H9 (cell line): Measurements from ENCODE around the gene ETV3L. TPM values are rescaled to one million over a fixed set of nuclear protein-coding genes. Genes with fewer than 3 reads are reported as not detected.

Experiments used
- DNase-seq: peaks from one replicate; pipeline ENCODE4 v3.0.0-alpha.2; 2017
- H2AFZ ChIP-seq: one replicate; pipeline ENCODE4 v1.6.1; 2013; ENCODE audit warnings: mild to moderate bottlenecking, low read length, control low read depth, moderate library complexity
- H2AK5ac ChIP-seq: 2 replicates; pipeline ENCODE4 v1.6.1; 2013; ENCODE audit warnings: low read length, control low read depth, mixed read lengths; ENCODE audit not compliant: insufficient read length
- H2BK120ac ChIP-seq: one replicate; pipeline ENCODE4 v1.6.1; 2013; ENCODE audit warnings: low read depth, mild to moderate bottlenecking, low read length, control low read depth, inconsistent platforms; ENCODE audit not compliant: poor library complexity, severe bottlenecking
- H2BK12ac ChIP-seq: 2 replicates; pipeline ENCODE4 v1.6.1; 2013; ENCODE audit warnings: low read length, control low read depth, mixed read lengths, low read depth; ENCODE audit not compliant: insufficient read length
- H2BK15ac ChIP-seq: 2 replicates; pipeline ENCODE4 v1.6.1; 2013; ENCODE audit warnings: low read depth, low read length, control low read depth
- H2BK20ac ChIP-seq: one replicate; pipeline ENCODE4 v1.6.1; 2013; ENCODE audit warnings: low read depth, mild to moderate bottlenecking, low read length, control low read depth, inconsistent platforms; ENCODE audit not compliant: poor library complexity, severe bottlenecking
- H2BK5ac ChIP-seq: 2 replicates; pipeline ENCODE4 v1.6.1; 2013; ENCODE audit warnings: low read length, control low read depth, mixed read lengths; ENCODE audit not compliant: insufficient read length
- H3K14ac ChIP-seq: 2 replicates; pipeline ENCODE4 v1.6.1; 2013; ENCODE audit warnings: low read length, control low read depth; ENCODE audit not compliant: insufficient read depth
- H3K18ac ChIP-seq: 2 replicates; pipeline ENCODE4 v1.6.1; 2013; ENCODE audit warnings: low read depth, mild to moderate bottlenecking, mixed read lengths, low read length, control low read depth; ENCODE audit not compliant: insufficient read length
- H3K23ac ChIP-seq: 2 replicates; pipeline ENCODE4 v1.6.1; 2013; ENCODE audit warnings: low read length, control low read depth, mixed read lengths, low read depth; ENCODE audit not compliant: insufficient read length
- H3K23me2 ChIP-seq: 2 replicates; pipeline ENCODE4 v1.6.1; 2013; ENCODE audit warnings: low read depth, mild to moderate bottlenecking, mixed read lengths, low read length, control low read depth; ENCODE audit not compliant: insufficient read length, poor library complexity, severe bottlenecking
- H3K27ac ChIP-seq: 2 replicates; pipeline ENCODE4 v1.5.1; 2013; ENCODE audit warnings: low read length, control low read depth, mixed read lengths, low read depth; ENCODE audit not compliant: insufficient read length
- H3K27me3 ChIP-seq: 2 replicates; pipeline ENCODE4 v1.6.1; 2013; ENCODE audit warnings: low read length, control low read depth, inconsistent platforms; ENCODE audit not compliant: insufficient read depth
- H3K4ac ChIP-seq: 2 replicates; pipeline ENCODE4 v1.6.1; 2013; ENCODE audit warnings: low read depth, mild to moderate bottlenecking, control low read depth, inconsistent platforms, low read length, moderate library complexity
- H3K4me1 ChIP-seq: 2 replicates; pipeline ENCODE4 v1.6.1; 2013; ENCODE audit warnings: low read length, control low read depth, inconsistent platforms; ENCODE audit not compliant: insufficient read depth
- H3K4me2 ChIP-seq: 2 replicates; pipeline ENCODE4 v1.6.1; 2013; ENCODE audit warnings: low read length, control low read depth, mixed read lengths; ENCODE audit not compliant: insufficient read length, insufficient read depth
- H3K56ac ChIP-seq: 2 replicates; pipeline ENCODE4 v1.6.1; 2013; ENCODE audit warnings: low read depth, mild to moderate bottlenecking, mixed read lengths, low read length, control low read depth; ENCODE audit not compliant: insufficient read length
- H3K79me1 ChIP-seq: 2 replicates; pipeline ENCODE4 v1.6.1; 2013; ENCODE audit warnings: low read depth, mild to moderate bottlenecking, moderate library complexity, low read length, control low read depth, inconsistent platforms; ENCODE audit not compliant: insufficient read depth, poor library complexity, severe bottlenecking
- H3K79me2 ChIP-seq: 2 replicates; pipeline ENCODE4 v1.6.1; 2013; ENCODE audit warnings: low read length, control low read depth, inconsistent platforms; ENCODE audit not compliant: insufficient read depth
- H3K9ac ChIP-seq: 2 replicates; pipeline ENCODE4 v1.6.1; 2013; ENCODE audit warnings: low read length, control low read depth, mixed read lengths; ENCODE audit not compliant: insufficient read length; ENCODE audit errors: extremely low read depth
- H3K9me3 ChIP-seq: one replicate; pipeline ENCODE4 v1.6.1; 2013; ENCODE audit warnings: low read depth, low read length, inconsistent platforms; ENCODE audit not compliant: control insufficient read depth
- H3T11ph ChIP-seq: one replicate; pipeline ENCODE4 v1.6.1; 2013; ENCODE audit warnings: mild to moderate bottlenecking, low read length, control low read depth, inconsistent platforms
- H4K20me1 ChIP-seq: one replicate; pipeline ENCODE4 v1.6.1; 2013; ENCODE audit not compliant: control insufficient read depth, insufficient read length, insufficient read depth
- H4K5ac ChIP-seq: 2 replicates; pipeline ENCODE4 v1.6.1; 2013; ENCODE audit warnings: low read depth, mild to moderate bottlenecking, mixed read lengths, low read length, control low read depth; ENCODE audit not compliant: insufficient read length
- H4K8ac ChIP-seq: replicated peaks from 2 replicates; pipeline ENCODE4 v1.6.1; 2013; ENCODE audit warnings: low read length, control low read depth, mixed read lengths, low read depth; ENCODE audit not compliant: insufficient read length
- H4K91ac ChIP-seq: 2 replicates; pipeline ENCODE4 v1.6.1; 2013; ENCODE audit warnings: low read depth, mild to moderate bottlenecking, moderate library complexity, mixed read lengths, low read length, control low read depth; ENCODE audit not compliant: insufficient read length
- H3K27ac Mint-ChIP-seq, 3 experiments: 2 replicates in 2 of 3; 3 replicates in 1 of 3; pipeline ENCODE4 v1.8.0; 2020 to 2021; ENCODE audit warnings: mixed read lengths in 3 of 3, mild to moderate bottlenecking in 1 of 3, moderate library complexity in 1 of 3
- H3K27me3 Mint-ChIP-seq: 2 replicates; pipeline ENCODE4 v1.8.0; 2021; ENCODE audit warnings: low read depth, mild to moderate bottlenecking, moderate library complexity, mixed read lengths
- H3K36me3 Mint-ChIP-seq, 3 experiments: 2 replicates in 2 of 3; 3 replicates in 1 of 3; pipeline ENCODE4 v1.8.0; 2020 to 2021; ENCODE audit warnings: low read depth in 3 of 3, mixed read lengths in 3 of 3; ENCODE audit not compliant: insufficient read depth in 1 of 3
- H3K4me1 Mint-ChIP-seq, 2 experiments: 2 replicates each; pipeline ENCODE4 v1.8.0; 2020; ENCODE audit warnings: mixed read lengths in 2 of 2
- H3K4me3 Mint-ChIP-seq, 2 experiments: 2 replicates in 1 of 2; 3 replicates in 1 of 2; pipeline ENCODE4 v1.8.0; 2020 to 2021; ENCODE audit warnings: mild to moderate bottlenecking in 2 of 2, mixed read lengths in 2 of 2, moderate library complexity in 1 of 2
- H3K9me3 Mint-ChIP-seq, 2 experiments: 2 replicates in 1 of 2; 3 replicates in 1 of 2; pipeline ENCODE4 v1.8.0; 2020; ENCODE audit warnings: mild to moderate bottlenecking in 2 of 2, mixed read lengths in 2 of 2, moderate library complexity in 1 of 2
- CTCF ChIP-seq: fragments of 200-600 bp; sonication (generic); conservative IDR thresholded peaks from 3 replicates; pipeline ENCODE4 v1.8.0; 2021; ENCODE audit warnings: antibody characterized with exemption, mild to moderate bottlenecking
- WGBS: extraction: QIAGEN DNeasy Blood & Tissue Kit; methylation state at CpG from one replicate; pipeline ENCODE4 v1.1.7; 2013; ENCODE audit warnings: missing lambda C conversion rate, low lambda C conversion rate, mixed read lengths; ENCODE audit not compliant: insufficient read length; ENCODE audit errors: extremely low coverage; 5-methylcytosine and 5-hydroxymethylcytosine counted together
- total RNA-seq: library from RNA; stranded (reverse); gene quantifications from 2 replicates; pipeline ENCODE4 v1.2.1, GENCODE V29; 2021

The ETV3L gene
- total RNA-seq, 1 experiment from 2014 or later: 0.96 TPM

DNA sequence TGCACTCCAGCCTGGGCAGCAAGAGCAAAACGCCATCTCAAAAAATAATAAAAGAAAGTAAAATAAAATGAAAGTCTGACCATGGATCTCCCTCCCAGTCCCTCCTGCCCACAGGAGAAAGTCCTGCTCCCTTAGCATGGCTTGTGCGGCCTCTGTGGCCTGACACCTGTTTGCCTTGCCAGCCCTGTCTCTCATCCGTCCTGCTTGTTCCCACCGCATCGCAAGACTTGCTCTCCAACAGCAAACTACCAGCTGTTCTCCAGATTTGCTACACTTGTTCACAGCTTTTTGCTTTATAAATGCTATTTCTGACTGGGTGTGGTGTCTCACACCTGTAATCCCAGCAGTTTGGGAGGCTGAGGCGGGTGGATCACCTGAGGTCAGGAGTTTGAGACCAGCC lies 2.7 kb downstream of the ETV3L start:
- Histone ChIP-seq H3K23me2 (no peaks in the 10 kb centered on the region), H3K9me3 (no peaks in the 10 kb centered on the region), H3K79me2 (no peaks in the 10 kb centered on the region), H3K27me3 (no peaks in the 10 kb centered on the region), H3T11ph (no peak overlapping the region), H3K9ac (no peak overlapping the region), H3K4me2 (no peak overlapping the region), H2BK12ac (no peak overlapping the region), H2BK15ac (no peak overlapping the region), H4K91ac (no peak overlapping the region), H3K23ac (no peak overlapping the region), H3K14ac (no peak overlapping the region), H3K27ac (no peak overlapping the region), H3K18ac (no peak overlapping the region), H4K20me1 (no peaks in the 10 kb centered on the region), H3K79me1 (no peaks in the 10 kb centered on the region), H2AK5ac (no peak overlapping the region), H2BK120ac (no peak overlapping the region), H3K56ac (no peak overlapping the region), H4K8ac (no peak overlapping the region), H4K5ac (no peak overlapping the region), H2BK5ac (no peak overlapping the region), H3K4me1 (no peaks in the 10 kb centered on the region), H2BK20ac (no peak overlapping the region), H3K4ac (no peak overlapping the region), H2AFZ (no peak overlapping the region)
- Mint-ChIP-seq H3K27me3 (peaks cover 2% of the 10 kb centered on the region; the same call in 1 of the 2 replicates), H3K27ac (peak overlapping the region in 1 of 3 experiments; percentile 58; a peak in 1 of 7 replicates), H3K4me1 (peaks cover 16 to 26% of the 10 kb centered on the region in 2 experiments), H3K4me3 (no peak overlapping the region), H3K36me3 (no peaks in the 10 kb centered on the region; a peak in 1 of 7 replicates), H3K9me3 (no peaks in the 10 kb centered on the region)
- TF ChIP-seq CTCF: no peak
- no CpG with 5 or more reads among the region's 6 CpGs for WGBS
- no peak for DNase-seq
